Activated effector memory CD4-positive, alpha-beta T cell treated with anti-CD3 and anti-CD28 coated beads, Interleukin-2, amount 50 U/mL, for 16 hours (primary cell): ENCODE results near the gene SORBS2.
"Not testable (repeated sequence)": the region's sequence is repeated elsewhere in the genome, so short reads cannot be mapped to it uniquely, and the experiment has no call there.

Experiments used
- DNase-seq: peaks from one replicate; pipeline ENCODE4 v3.0.0-alpha.2; 2020

The SORBS2 gene

GRCh38 chr4:185578284-185578683 is 233.7 kb downstream of the SORBS2 start:
- no peak for DNase-seq

DNA sequence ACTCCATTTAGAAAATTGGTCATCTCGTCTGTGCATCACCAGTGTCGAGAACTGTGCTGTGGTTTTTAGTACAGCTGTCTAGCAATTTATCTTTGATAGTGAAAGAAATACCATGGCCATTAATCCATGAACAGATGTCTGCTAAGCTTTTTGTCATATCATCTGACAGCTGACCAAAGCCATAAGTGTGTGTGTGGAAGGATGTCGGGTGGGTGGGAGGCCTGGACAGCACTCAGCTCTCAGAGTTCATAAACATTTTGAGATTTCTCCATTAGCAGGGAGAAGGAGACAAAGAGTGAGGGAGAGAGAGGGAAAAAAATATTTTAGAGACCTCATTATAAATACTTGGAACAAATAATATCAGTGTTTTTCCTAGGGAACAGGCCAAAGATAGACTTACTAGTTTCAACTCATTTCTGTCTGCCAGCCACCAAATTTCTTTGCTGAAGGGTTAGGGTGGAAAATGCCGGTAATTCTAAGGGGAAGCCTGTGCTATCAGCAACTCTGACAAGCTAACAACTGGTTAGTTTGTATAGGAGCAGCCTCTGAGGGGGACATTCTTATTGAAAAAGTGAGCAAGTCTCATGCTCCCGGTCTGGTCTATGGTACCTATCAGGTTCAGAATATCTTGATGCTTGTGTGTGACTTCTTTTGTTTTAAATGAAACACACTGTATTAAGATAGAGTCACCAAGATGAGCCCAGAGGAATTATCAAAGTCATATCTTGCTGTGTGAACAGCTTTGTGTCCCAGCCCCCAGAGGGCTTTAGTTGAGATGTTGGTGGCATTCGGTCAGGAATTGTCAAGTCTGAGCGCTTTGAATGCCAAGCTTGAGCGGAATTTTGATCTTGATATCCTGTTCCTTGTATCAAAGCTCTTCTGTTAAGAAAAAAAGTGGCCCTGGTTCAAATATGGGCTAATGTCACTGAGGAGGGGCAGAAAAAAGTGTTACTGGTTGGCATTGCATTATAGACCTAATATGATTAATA is 234.7 kb downstream of the SORBS2 start:
- no peak for DNase-seq

- DNase-seq: no peak
Measured at GRCh38 chr4:185576314-185576961, 235.6 kb downstream of the SORBS2 start.

- DNase-seq: no peak
Measured at GRCh38 chr4:185573651-185574199, 238.3 kb downstream of the SORBS2 start.

- no peak for DNase-seq
Measured at GRCh38 chr4:185570727-185571126, 241.3 kb downstream of the SORBS2 start.

GRCh38 chr4:185567381-185568376 is 244.3 kb downstream of the SORBS2 start:
- DNase-seq: no peak

- DNase-seq: no peak
Measured at GRCh38 chr4:185566972-185567371, 245.0 kb downstream of the SORBS2 start.

DNA sequence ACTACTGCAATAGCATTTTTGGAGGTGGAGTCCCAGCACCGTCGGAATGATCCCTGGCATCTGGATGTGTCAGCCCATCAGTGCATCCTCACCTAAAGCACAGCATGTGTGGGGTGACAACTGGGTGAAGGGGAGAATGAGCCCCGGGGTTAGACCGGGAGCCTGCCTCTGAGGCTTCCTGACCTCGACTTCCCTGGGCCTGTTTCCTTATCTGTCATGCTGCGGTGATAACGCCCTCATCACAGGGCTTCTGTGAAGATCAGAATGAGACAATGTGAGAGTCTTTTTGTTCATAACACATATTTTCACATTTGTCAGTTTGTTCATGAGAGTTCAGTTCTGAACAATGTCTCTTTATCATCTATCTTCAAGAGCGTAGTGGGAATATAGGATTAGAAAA is 245.6 kb downstream of the SORBS2 start:
- no peak for DNase-seq

- no peak for DNase-seq
Measured at GRCh38 chr4:185565696-185566095, 246.3 kb downstream of the SORBS2 start.

- no peak for DNase-seq
Measured at GRCh38 chr4:185564349-185564748, 247.6 kb downstream of the SORBS2 start.

DNA sequence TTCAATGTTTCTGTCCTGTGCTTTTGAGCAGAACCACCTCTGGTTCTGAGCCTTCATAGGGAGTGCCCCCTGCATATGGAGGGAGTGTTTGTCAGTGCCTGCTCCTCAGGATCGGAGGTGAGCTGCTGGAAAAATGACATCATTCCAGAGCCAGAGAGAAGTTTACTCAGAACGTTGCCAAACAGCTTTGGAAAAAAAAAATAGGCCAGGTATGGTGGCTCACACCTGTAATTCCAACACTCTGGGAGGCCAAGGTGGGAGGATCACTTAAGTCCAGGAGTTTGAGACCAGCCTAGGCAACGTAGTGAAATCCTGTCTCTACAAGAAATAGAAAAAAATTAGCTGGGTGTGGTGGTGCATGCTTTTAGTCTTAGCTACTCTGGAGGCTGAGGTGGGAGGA is 249.5 kb downstream of the SORBS2 start:
- no peak for DNase-seq

DNA sequence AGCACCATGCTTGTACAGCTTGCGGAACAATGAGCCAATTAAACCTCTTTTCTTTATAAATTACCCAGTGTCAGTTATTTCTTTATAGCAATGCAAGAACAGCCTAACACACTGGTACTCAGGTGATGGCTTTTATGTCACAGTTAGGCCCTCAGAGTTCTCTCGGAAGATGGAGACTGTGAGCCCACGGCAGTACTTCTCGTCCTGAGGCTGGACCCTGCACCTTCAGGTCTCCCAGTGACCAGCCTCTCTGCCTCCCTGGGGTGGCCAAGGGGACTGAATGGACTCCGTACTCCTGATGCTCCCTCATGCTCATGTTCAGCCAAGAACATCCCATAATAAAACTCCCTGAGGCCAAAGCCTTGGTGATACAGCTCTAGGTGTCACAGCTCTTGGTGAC is 251.7 kb downstream of the SORBS2 start:
- no peak for DNase-seq

DNA sequence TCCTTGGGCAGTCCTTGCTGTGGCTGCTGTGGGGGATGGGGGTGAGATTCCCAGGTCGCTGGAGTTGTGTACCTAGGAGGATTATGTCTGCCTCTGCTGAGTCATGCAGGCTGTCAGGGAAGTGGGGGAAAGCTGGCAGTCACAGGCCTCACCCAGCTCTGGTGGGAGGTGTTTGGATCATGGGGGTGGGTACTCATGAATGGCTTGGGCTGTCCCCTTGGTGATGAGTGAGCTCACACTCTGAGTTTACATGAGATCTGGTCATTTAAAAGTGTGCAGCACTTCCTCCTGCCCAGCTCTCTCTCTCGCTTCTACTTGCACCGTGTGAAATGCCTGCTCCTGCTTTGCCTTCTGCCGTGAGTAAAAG is 252.1 kb downstream of the SORBS2 start:
- no peak for DNase-seq

GRCh38 chr4:185559251-185559914 is 252.6 kb downstream of the SORBS2 start:
- DNase-seq: not testable (repeated sequence)

GRCh38 chr4:185554365-185555126 is 257.4 kb downstream of the SORBS2 start:
- DNase-seq: no peak

DNA sequence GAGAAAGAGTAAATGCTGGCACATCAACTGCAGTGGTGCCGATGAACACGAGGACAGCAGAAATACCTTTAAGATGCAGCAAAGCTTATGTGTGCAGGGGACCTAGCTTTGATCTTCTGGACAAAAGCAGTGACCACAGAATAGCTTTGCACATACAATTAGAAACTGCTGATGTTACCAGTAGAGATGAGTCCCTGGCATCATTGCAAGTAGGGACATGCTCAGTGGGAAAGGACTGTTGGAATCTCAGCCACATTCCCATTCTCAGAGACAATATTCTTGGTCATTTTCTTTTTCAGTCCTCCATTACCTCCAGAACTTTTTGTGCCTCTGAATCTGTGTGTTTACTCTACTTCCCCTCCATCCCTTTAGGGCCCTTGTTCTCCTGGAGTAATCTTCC is 259.7 kb downstream of the SORBS2 start:
- DNase-seq: no peak

- no peak for DNase-seq
Measured at GRCh38 chr4:185550933-185551332, 261.1 kb downstream of the SORBS2 start.

DNA sequence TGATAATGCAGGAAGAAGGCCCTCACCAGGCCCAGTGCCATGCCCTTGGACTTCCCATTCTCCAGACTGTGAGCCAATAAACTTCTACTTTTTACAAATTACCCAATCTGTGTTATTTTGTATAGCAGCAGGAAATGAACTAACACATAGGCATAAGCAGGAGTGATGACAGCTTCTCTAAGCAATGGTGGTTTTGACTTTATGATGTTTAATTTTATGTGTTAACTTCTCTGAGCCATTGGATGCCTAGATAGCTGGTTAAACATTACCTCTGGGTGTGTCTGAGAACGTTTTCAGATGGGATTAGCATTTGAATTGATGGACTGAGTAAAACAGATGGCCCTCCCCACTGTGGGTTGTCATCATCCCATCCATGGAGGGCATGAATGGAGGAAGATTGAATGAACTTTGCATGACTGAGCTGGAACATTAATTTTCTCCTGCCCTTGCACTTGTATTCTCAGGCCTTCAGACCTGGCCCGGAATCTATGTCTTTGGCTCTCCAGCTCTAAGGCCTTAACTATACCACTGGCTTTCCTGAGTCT is 262.8 kb downstream of the SORBS2 start:
- DNase-seq: no peak

DNA sequence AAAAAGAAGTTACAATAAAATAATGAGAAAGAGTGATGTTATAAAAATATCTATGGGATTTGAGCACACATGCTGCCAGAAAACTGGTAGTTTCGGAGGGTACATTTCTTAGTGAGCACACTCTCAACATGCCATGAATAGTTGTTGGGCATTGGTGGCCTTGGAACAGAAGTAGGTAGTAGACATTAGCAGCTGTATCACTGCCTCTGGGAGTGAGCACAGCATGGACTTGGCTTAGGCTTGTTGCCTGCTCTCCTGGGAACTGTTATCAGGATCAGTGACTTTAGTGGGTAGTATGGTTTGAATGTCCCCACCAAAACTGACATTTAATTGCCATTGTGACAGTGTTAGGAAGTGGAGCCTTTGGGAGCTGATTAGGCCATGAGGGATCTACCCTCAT is 263.4 kb downstream of the SORBS2 start:
- no peak for DNase-seq

DNA sequence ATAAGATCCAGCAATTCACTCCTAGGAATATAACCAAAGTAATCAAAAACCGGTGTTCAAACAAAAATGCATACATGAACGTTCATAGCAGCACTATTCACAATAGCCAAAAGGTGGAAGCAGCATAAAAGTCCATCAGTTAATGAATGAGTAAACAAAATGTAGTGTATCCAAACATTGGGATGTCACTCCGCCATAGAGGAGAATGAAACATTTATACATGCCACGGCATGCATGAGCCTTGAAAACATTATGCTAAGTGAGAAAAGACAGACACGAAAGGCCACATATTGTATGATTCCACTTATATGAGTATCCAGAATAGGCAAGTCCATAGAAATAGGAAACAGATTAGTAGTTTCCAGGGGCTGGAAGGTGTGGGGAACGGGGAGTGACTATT is 265.7 kb downstream of the SORBS2 start:
- no peak for DNase-seq
